H1 (cell line): ENCODE data around the gene SPOCK1. TPM values are rescaled to one million over a fixed set of nuclear protein-coding genes. Genes with fewer than 3 reads are reported as not detected.

ENCODE experiments used
- EGR1 ChIP-seq: IDR thresholded peaks from 2 replicates; pipeline ENCODE4 v1.6.1; 2011; ENCODE audit warnings: low read depth, low read length, borderline replicate concordance
- RFX5 ChIP-seq: IDR thresholded peaks from 2 replicates; pipeline ENCODE4 v1.6.1; 2011; ENCODE audit warnings: low read depth, low read length, improper control_type of control experiment, borderline replicate concordance
- polyA plus RNA-seq, 7 experiments: library from polyadenylated mRNA; depleted of rRNA in 3 of 7; stranded (reverse) in 5 of 7; unstranded in 2 of 7; fragments of >200 nt in 5 of 7; fragments of 200-250 nt in 2 of 7; gene quantifications; 1 replicate in 5 of 7; 2 replicates in 1 of 7; 4 replicates in 1 of 7; pipeline versions ENCODE4 v1.2.1 to v1.2.3, GENCODE V29; 2011 to 2013; ENCODE audit warnings: missing spikeins in 2 of 7, mixed read lengths in 2 of 7
- total RNA-seq: library from RNA; stranded (reverse); fragmentation: NEBNext Ultra II Directional; extraction: Animal tissue kit (Norgen Biotek cat#: 25700); gene quantifications from 2 replicates; pipeline ENCODE4 v1.2.1, GENCODE V29; 2021
- TF ChIP-seq, protein P1 (sequence below): IDR thresholded peaks from 2 replicates; pipeline ENCODE4 v1.6.1; 2012; ENCODE audit warnings: inconsistent platforms

The SPOCK1 gene
- total and polyA plus RNA-seq, 2 of the 8 experiments (the other 6 are each of a cell fraction or from before 2014, with no cell fraction given): 6.9 to 18.1 TPM

DNA sequence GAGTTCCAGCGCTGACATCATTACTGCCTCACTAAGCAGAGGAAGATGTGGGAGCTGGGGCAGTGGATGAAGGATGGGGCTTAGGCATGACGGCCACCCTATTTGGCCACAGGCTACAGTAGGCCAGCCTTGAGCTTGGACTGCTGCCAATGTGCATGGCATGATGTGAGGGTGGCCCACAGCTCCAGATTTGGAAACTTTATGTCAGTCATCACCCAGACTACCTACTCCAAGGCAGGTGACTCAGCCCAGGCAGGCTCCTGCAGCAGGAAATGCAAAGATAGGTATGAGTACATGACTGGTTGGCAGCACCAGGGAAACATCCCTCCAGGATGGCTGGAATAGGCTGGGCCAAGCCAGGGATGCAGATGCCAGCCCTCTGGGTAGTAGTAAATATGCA lies 303.6 kb downstream of the SPOCK1 start (continued):
- TF ChIP-seq, protein P1, sequence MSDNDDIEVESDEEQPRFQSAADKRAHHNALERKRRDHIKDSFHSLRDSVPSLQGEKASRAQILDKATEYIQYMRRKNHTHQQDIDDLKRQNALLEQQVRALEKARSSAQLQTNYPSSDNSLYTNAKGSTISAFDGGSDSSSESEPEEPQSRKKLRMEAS: no peak
- no peak for TF ChIP-seq EGR1
- TF ChIP-seq RFX5: no peak
